GM12864 (cell line): Measurements from ENCODE around the gene INO80B.

ENCODE experiments used
- DNase-seq: peaks from one replicate; pipeline ENCODE4 v3.0.0-alpha.2; 2011; ENCODE audit warnings: low read depth
- H3K4me3 ChIP-seq: 2 replicates; pipeline ENCODE4 v1.5.1; 2011; ENCODE audit warnings: mild to moderate bottlenecking, low read depth, low read length, control low read depth
- TF ChIP-seq, protein P1 (sequence below): IDR thresholded peaks from 2 replicates; pipeline ENCODE4 v1.5.1; 2011; ENCODE audit warnings: low read depth, mild to moderate bottlenecking, moderate library complexity, low read length, control low read depth, inconsistent platforms; ENCODE audit errors: missing control alignments

The INO80B gene

DNA sequence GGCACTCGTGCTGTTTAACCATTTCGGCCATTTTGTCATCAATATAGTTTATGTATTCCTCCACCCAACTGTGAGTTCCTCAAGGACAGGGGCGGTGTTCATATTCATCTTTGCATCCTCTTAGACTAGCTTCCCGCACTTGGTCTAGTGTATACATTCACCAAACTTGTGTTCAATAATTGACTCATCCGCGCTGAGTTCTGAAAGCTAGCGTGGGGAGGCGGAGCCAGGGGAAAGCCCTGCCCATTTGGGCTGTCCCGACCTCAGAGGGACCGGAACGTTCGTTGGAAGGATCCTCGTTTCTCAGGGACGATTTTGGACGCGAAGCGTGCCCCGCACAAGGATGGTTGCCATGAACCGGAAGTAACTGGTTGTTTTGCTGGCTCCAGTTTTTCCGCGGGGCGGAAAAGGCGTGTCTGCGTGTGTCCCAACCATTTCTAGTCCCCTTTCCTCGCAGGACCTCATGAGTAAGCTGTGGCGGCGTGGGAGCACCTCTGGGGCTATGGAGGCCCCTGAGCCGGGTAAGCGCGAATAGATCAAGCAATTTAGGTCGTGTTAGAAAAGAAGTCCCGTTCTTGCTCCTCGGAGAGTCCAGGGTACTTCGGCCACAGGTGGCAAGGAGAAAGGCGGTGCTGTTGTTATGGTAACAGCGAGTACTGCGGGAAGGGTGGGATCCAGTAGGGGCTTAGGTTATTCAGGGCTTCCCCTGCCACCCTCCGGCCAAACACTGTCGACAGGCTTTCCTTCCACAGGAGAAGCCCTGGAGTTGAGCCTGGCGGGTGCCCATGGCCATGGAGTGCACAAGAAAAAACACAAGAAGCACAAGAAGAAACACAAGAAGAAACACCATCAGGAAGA, at the start of gene INO80B:
Gene INO80B, plus strand, starts transcription at position 434 of the 858 bp plus-strand sequence. Its CDS starts 30 bp downstream, at position 464.
- TF ChIP-seq, protein P1, sequence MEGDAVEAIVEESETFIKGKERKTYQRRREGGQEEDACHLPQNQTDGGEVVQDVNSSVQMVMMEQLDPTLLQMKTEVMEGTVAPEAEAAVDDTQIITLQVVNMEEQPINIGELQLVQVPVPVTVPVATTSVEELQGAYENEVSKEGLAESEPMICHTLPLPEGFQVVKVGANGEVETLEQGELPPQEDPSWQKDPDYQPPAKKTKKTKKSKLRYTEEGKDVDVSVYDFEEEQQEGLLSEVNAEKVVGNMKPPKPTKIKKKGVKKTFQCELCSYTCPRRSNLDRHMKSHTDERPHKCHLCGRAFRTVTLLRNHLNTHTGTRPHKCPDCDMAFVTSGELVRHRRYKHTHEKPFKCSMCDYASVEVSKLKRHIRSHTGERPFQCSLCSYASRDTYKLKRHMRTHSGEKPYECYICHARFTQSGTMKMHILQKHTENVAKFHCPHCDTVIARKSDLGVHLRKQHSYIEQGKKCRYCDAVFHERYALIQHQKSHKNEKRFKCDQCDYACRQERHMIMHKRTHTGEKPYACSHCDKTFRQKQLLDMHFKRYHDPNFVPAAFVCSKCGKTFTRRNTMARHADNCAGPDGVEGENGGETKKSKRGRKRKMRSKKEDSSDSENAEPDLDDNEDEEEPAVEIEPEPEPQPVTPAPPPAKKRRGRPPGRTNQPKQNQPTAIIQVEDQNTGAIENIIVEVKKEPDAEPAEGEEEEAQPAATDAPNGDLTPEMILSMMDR = no peak
- peak; percentile 98 for DNase-seq
- H3K4me3 ChIP-seq = peak within 1 kb of the TSS; percentile 77

DNA sequence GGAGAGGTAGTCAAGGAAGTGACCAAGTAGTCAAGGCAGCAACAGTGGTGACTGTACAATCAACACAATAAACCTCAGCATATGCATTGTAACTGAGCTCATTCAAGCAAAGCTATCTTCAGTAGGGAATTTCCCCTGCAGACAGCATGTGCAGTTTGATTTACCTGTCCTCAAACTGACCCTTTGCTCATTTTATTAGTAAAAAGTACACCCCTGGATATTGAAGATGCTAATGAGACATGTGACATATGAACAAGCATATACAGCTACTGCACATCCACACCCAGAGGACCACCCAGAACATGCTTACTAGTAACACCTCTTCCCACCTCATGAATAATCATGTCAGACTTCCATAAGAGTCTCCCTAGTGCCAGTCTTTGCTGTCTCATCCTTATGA, 48.9 kb upstream of the INO80B start:
- no peak for DNase-seq

DNA sequence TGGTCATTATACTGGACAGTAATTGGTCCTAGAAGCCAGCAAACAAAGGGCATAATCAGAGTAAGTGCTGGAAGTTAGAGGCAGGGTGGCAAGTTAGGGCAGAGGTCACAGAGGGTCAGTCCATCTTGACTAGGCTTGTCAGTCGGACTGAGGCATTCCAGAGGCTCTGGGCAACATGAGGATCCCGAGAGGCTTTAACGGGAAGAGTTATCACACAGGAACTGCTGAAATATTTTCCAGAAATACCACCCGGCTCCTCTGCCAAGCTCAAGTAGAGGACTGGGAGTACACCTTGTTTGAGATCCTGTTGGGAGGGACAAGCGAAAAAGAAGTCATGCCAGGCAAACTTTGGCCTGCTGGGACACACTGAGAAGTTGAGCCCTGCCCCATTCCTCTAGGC, 47.2 kb upstream of the INO80B start:
- no peak for DNase-seq
- TF ChIP-seq, protein P1 = no peak
- H3K4me3 ChIP-seq = no peak overlapping the region

More for the DNA sequence above, 48.9 kb upstream of the INO80B start:
- no peak overlapping the region for H3K4me3 ChIP-seq
- TF ChIP-seq, protein P1 = no peak

DNA sequence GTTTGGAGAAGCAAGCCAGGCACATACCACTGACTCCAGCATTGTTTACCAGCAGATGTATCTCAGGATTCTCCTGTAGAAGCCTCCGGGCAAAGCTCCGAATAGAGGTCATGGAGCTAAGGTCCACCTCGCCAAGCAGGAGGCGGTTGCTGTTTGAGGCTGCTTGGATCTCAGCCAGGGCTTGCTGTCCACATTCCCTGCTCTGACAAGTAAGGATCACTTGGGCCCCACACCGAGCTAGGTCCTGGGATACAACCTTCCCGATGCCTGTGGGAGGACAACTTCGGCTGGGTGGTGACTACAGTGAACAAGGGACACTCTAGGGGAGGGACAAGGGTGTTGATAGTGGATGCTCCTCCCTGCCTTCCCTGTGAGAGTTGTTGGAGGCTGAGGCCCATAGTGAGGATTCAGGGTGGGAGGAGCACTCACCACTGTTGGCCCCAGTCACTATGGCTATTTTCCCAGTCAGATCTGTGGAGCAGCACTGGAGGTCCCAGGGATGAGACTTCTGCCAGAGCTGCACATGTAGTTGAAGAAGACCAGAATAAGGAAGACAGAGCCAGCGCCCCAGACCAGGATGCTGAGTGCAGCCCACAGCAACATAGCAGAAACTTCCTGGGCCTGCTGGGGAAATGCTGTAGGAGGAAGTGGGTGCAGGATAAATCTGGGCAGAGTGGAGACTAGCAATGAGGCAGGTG, 41.7 kb upstream of the INO80B start:
- TF ChIP-seq, protein P1 = no peak
- H3K4me3 ChIP-seq = no peak overlapping the region
- no peak for DNase-seq

DNA sequence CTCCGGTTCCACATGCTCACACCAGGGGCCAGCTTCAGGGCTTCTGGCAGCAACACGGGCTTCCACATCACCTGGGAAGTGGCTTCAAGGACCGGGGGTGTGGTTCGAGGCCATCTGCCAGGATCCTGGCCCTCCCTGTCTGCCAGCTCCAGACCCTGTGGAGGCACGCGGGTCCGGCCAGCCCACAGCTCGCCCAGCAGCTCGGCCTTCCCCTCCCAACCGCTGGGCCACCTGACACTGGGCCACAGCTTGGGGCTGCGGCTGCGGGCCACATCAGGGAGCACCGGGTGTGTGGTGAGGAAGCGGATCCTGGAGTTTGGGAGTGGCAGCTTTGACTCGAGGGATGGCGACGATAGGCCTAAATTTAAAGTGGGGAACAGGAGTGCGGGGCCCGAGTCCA, 40.4 kb upstream of the INO80B start:
- peak overlapping the region; percentile 55; the same call in 1 of the 2 replicates for H3K4me3 ChIP-seq
- DNase-seq = no peak

GRCh38 chr2:74414881-74415761, 39.8 kb upstream of the INO80B start:
- DNase-seq = no peak
- H3K4me3 ChIP-seq = peak overlapping the region; percentile 55
- TF ChIP-seq, protein P1 = no peak

More for the DNA sequence above, 40.4 kb upstream of the INO80B start:
- TF ChIP-seq, protein P1 = no peak
